HepG2 (cell line): ENCODE measurements around the gene PARD3. TPM values are rescaled to one million over a fixed set of nuclear protein-coding genes. Genes with fewer than 3 reads are reported as not detected.

Source experiments
- ATAC-seq: fragments of 200-7000 bp; cut with Tn5 transposase; 3 replicates; pipeline ENCODE4 v1.9.1; 2020; ENCODE audit warnings: mild to moderate bottlenecking, moderate library complexity
- BruUV-seq: library from RNA; stranded (reverse); fragments of 400-500 nt; replicated peaks from 2 replicates; lab custom pipeline; 2021; lab: Mats Ljungman, UMichigan
- CTCF ChIA-PET: fragments of 300-600 bp; formaldehyde crosslinking; extraction: SDS; loops from one replicate; lab custom pipeline; 2021; ENCODE audit warnings: low total read pairs, inconsistent platforms, low intra/inter-chr PET ratio; lab: Yijun Ruan, JAX
- POLR2A ChIA-PET: fragments of 350-600 bp; sonication (Branson Sonifier 250); formaldehyde crosslinking; loops from one replicate; lab custom pipeline; 2020; ENCODE audit warnings: antibody characterized with exemption, inconsistent platforms; lab: Yijun Ruan, JAX
- DNase-seq: peaks from one replicate; pipeline ENCODE4 v3.0.0-alpha.2; 2015; ENCODE audit warnings: low spot score
- FAIRE-seq: peaks from 3 replicates; lab custom pipeline; 2011; peaks lifted over from hg19 to GRCh38; lab: Jason Lieb, UNC
- H2AFZ ChIP-seq: one replicate; pipeline ENCODE4 v1.6.1; 2011; ENCODE audit warnings: low read length, inconsistent platforms
- H3K27ac ChIP-seq: fragments of 300-600 bp; 3 replicates; pipeline ENCODE4 v1.8.0; 2011; ENCODE audit warnings: mixed run types, mild to moderate bottlenecking, mixed read lengths, low read length, inconsistent platforms; ENCODE audit not compliant: insufficient read depth; ENCODE audit errors: extremely low read length
- H3K27me3 ChIP-seq, 2 experiments: fragments of 200-600 bp in 1 of 2; 2 replicates in 1 of 2; 3 replicates in 1 of 2; pipeline versions ENCODE4 v1.6.0 to v1.8.0; 2011; ENCODE audit warnings: low read length in 2 of 2, mild to moderate bottlenecking in 2 of 2, moderate library complexity in 2 of 2, inconsistent platforms in 1 of 2; ENCODE audit not compliant: insufficient read depth in 2 of 2, control insufficient read depth in 1 of 2
- H3K36me3 ChIP-seq, 2 experiments: fragments of 200-600 bp in 1 of 2; replicated peaks in 1 of 2; 2 replicates in 1 of 2; 3 replicates in 1 of 2; pipeline versions ENCODE4 v1.5.1 to v1.8.0; 2011; ENCODE audit warnings: low read length in 2 of 2, inconsistent platforms in 1 of 2; ENCODE audit not compliant: insufficient read depth in 2 of 2, control insufficient read depth in 1 of 2
- H3K4me1 ChIP-seq: 2 replicates; pipeline ENCODE4 v1.5.1; 2012; ENCODE audit warnings: low read length, inconsistent platforms; ENCODE audit not compliant: insufficient read depth
- H3K4me2 ChIP-seq: 2 replicates; pipeline ENCODE4 v1.6.0; 2011; ENCODE audit warnings: low read depth, low read length, inconsistent platforms
- H3K4me3 ChIP-seq, 3 experiments: fragments of 200-600 bp in 1 of 3; sonication (generic), shearing (Covaris generic) in 1 of 3; replicated peaks in 1 of 3; 2 replicates each; pipeline ENCODE4 v1.5.1; 2011 to 2016; ENCODE audit warnings: low read length in 3 of 3, inconsistent platforms in 2 of 3, low read depth in 2 of 3, mild to moderate bottlenecking in 2 of 3, control low read depth in 1 of 3, mixed read lengths in 1 of 3; ENCODE audit not compliant: insufficient read depth in 1 of 3
- H3K79me2 ChIP-seq: one replicate; pipeline ENCODE4 v1.6.1; 2011; ENCODE audit warnings: low read length, inconsistent platforms; ENCODE audit not compliant: insufficient read depth
- H3K9ac ChIP-seq: 2 replicates; pipeline ENCODE4 v1.6.0; 2011; ENCODE audit warnings: mild to moderate bottlenecking, low read depth, low read length, inconsistent platforms; ENCODE audit not compliant: insufficient read depth
- H3K9me3 ChIP-seq: 2 replicates; pipeline ENCODE4 v1.5.1; 2012; ENCODE audit warnings: mild to moderate bottlenecking, low read length
- H4K20me1 ChIP-seq: 2 replicates; pipeline ENCODE4 v1.6.0; 2011; ENCODE audit warnings: inconsistent platforms, mild to moderate bottlenecking, low read length, moderate library complexity; ENCODE audit not compliant: insufficient read depth
- GMEB1 ChIP-seq: sonication (generic); formaldehyde crosslinking; IDR thresholded peaks from 2 replicates; pipeline ENCODE4 v1.5.1; 2020; ENCODE audit warnings: missing genetic modification reagents, mild to moderate bottlenecking, borderline replicate concordance
- MAFK ChIP-seq, 2 experiments: IDR thresholded peaks in 1 of 2; conservative IDR thresholded peaks in 1 of 2; 2 replicates each; pipeline ENCODE4 v1.6.1; 2011; ENCODE audit warnings: improper control_type of control experiment in 2 of 2, low read length in 2 of 2
- MIXL1 ChIP-seq: IDR thresholded peaks from 2 replicates; pipeline ENCODE4 v1.6.1; 2016
- TAF1 ChIP-seq: sonication (generic); formaldehyde crosslinking; IDR thresholded peaks from 2 replicates; pipeline ENCODE4 v1.4.0; 2020; ENCODE audit warnings: missing genetic modification reagents
- ZNF121 ChIP-seq: sonication (generic); formaldehyde crosslinking; IDR thresholded peaks from 2 replicates; pipeline ENCODE4 v1.5.0; 2020; ENCODE audit warnings: mild to moderate bottlenecking, missing genetic modification reagents
- ZNF629 ChIP-seq: sonication (generic); formaldehyde crosslinking; conservative IDR thresholded peaks from 2 replicates; pipeline ENCODE4 v1.5.0; 2020; ENCODE audit warnings: missing genetic modification reagents
- WGBS: methylation state at CpG from one replicate; pipeline ENCODE4 v1.1.6; 2017; ENCODE audit warnings: low lambda C conversion rate; 5-methylcytosine and 5-hydroxymethylcytosine counted together
- in situ Hi-C: cut with HindIII; loops from 2 replicates; pipeline ENCODE4 v1.10.0; 2017; ENCODE audit warnings: low pct_unique_long_range_greater_than_20kb; ENCODE audit not compliant: extremely low pct_ligation_motif_present
- intact Hi-C: fragments of 100-400 bp; cut with micrococcal nuclease; formaldehyde crosslinking; loops from one replicate; pipeline ENCODE4 v1.10.0; 2022; ENCODE audit not compliant: unreplicated experiment
- polyA plus RNA-seq, 8 experiments: library from polyadenylated mRNA; depleted of rRNA in 3 of 8; stranded (reverse) in 7 of 8; unstranded in 1 of 8; fragments of >200 nt; fragmentation: Illumina TruSeq in 4 of 8; extraction: Trizol in 4 of 8; gene quantifications; 2 replicates each; pipeline versions ENCODE4 v1.2.1 to v1.2.3, GENCODE V29; 2011 to 2016; ENCODE audit warnings: low read depth in 4 of 8, missing spikeins in 1 of 8, mixed read lengths in 1 of 8; ENCODE audit not compliant: insufficient read depth in 1 of 8
- total RNA-seq, 5 experiments: library from RNA; depleted of rRNA; stranded (reverse); fragments of >200 nt; fragmentation: Illumina TruSeq; extraction: Trizol; gene quantifications; 2 replicates each; pipeline ENCODE4 v1.2.3, GENCODE V29; 2016; ENCODE audit warnings: low read depth in 1 of 5

Gene PARD3
- total and polyA plus RNA-seq, 2 of the 13 experiments (the other 11 are each of a cell fraction or from before 2014, with no cell fraction given): 40.9 to 60.0 TPM

- no peak for TF ChIP-seq GMEB1 (CRISPR knock-in tag)
- TF ChIP-seq ZNF629 (CRISPR knock-in tag): no peak
- no peak for TF ChIP-seq MIXL1 (CRISPR knock-in tag)
- TF ChIP-seq, all 625 proteins: peak for 0
Measured at GRCh38 chr10:34756584-34756983, 58.5 kb downstream of the PARD3 start (continued).

- in situ Hi-C loops: no loop called here
- intact Hi-C loops: no loop called here
- CTCF ChIA-PET: no interaction called here
Measured at GRCh38 chr10:34753014-34753757, 61.9 kb downstream of the PARD3 start.

More at GRCh38 chr10:34753014-34753757, 61.9 kb downstream of the PARD3 start:
- Histone ChIP-seq H3K4me3 (no peak overlapping the region), H3K27ac (no peak overlapping the region), H3K9me3 (no peaks in the 10 kb centered on the region), H3K79me2 (peaks cover 83% of the 10 kb centered on the region), H3K27me3 (no peaks in the 10 kb centered on the region), H3K36me3 (no peaks in the 10 kb centered on the region), H2AFZ (no peak overlapping the region), H4K20me1 (peaks cover 5% of the 10 kb centered on the region; the same call in 1 of the 2 replicates), H3K4me1 (peaks cover 40% of the 10 kb centered on the region), H3K4me2 (no peak overlapping the region), H3K9ac (no peak overlapping the region)
- no peak for DNase-seq
- ATAC-seq: peak; percentile 56
- POLR2A ChIA-PET: no interaction called here
- whole genome bisulfite sequencing: 76% methylated on average over 5 of the region's 5 CpGs
- FAIRE-seq: no peak
- no TSS peak for BruUV-seq
- TF ChIP-seq TAF1 (CRISPR knock-in tag): no peak
- no peak for TF ChIP-seq ZNF121
- TF ChIP-seq MAFK (conservative IDR thresholded peaks at IDR 0.05 in 1 of 2, IDR thresholded peaks at IDR 0.05 in 1 of 2; ENCODE audit: low read length in 2 of 2): peak; percentile 32 to 54; a peak in 3 of 4 replicates
